GM13977 (cell line): ENCODE measurements around the gene SLC35F1.
A peak's percentile ranks its signal among the peaks of the same experiment; 100 is the strongest.

ENCODE experiments used
- DNase-seq: peaks from one replicate; pipeline ENCODE4 v3.0.0; 2012; ENCODE audit warnings: low spot score
- in situ Hi-C: fragments of 300-500 bp; cut with MboI; formaldehyde crosslinking; loops from one replicate; pipeline ENCODE4 v1.12.0; 2022; ENCODE audit warnings: low sequenced_read_pairs, low pct_unique_long_range_greater_than_20kb, mixed read lengths, inconsistent platforms; ENCODE audit not compliant: unreplicated experiment
- TF ChIP-seq, protein P1 (sequence below): IDR thresholded peaks from 2 replicates; pipeline ENCODE4 v1.5.1; 2012; ENCODE audit warnings: mild to moderate bottlenecking, control low read depth; ENCODE audit not compliant: insufficient read depth; ENCODE audit errors: extremely low read depth, missing control alignments

Gene SLC35F1

DNA sequence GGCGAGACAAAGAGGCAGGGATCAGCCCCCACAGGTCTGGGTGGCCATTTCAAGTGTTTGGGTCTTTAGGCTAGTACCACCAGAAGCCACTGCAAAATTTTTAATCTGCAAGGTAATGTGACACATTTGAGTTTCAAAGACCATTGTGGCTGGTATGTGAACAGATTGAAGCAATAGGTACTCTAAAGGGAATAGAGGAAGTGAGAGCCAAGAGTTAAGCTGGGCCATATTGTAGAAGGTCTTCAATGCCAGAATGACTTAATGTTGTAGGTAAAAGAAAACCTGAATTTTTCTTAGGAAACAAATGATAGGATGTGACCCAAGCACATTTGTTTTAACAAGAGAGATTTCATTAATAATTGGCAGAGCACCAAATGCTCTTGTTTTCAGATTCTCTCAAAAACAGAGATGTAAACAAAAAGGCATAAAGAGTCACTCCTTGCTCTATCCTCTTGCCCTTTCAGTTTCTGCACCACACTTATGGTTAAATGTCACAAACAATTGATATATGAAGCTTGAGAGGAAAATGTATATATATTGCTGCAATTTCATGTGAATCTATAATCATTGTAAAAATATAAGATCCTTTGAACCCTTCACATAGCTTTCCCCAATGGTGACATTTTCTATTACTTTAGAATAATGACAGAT, 333.9 kb downstream of the SLC35F1 start:
- in situ Hi-C loops: no loop called here
- TF ChIP-seq, protein P1, sequence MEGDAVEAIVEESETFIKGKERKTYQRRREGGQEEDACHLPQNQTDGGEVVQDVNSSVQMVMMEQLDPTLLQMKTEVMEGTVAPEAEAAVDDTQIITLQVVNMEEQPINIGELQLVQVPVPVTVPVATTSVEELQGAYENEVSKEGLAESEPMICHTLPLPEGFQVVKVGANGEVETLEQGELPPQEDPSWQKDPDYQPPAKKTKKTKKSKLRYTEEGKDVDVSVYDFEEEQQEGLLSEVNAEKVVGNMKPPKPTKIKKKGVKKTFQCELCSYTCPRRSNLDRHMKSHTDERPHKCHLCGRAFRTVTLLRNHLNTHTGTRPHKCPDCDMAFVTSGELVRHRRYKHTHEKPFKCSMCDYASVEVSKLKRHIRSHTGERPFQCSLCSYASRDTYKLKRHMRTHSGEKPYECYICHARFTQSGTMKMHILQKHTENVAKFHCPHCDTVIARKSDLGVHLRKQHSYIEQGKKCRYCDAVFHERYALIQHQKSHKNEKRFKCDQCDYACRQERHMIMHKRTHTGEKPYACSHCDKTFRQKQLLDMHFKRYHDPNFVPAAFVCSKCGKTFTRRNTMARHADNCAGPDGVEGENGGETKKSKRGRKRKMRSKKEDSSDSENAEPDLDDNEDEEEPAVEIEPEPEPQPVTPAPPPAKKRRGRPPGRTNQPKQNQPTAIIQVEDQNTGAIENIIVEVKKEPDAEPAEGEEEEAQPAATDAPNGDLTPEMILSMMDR: no peak
- DNase-seq: no peak

DNA sequence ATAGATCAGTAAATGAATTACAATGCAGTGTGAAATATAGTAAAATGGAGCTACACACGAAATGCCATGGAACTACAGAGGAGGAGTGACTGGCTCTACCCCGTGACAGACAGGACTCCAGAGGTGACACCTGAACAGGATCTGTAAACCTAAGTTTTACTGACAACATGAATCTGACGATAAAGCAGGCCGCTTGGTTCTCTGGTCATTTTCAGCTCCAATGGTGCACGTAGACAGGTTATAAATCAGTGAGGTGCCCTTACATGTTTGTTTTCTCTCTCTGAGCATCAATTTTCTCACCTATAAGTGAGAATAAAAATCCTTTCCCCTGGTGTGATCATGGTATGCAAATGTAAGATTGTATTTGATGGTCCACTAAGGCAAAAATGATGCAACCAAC, 339.3 kb downstream of the SLC35F1 start:
- DNase-seq: no peak
- in situ Hi-C loops: no loop called here
- TF ChIP-seq, protein P1: no peak

DNA sequence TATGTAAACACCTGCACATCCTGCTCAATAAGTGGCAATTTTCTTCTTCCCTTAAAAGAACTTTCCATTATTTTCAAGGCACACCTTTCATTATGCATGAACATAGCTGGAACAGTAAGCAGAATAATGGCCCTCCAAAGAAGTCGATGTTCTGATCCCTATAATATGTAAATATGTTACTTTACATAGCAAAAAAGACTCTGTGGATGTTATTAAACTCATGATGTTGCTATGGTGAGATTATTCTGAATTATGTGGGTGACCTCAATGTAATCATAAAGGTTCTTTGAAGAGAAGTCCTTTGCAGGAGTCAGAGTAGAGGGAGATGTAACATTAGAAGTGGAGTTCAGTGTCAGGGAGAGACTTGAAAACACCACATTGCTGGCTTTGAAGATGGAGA, 341.1 kb downstream of the SLC35F1 start:
- DNase-seq: no peak
- TF ChIP-seq, protein P1: no peak
- in situ Hi-C loops: no loop called here

DNA sequence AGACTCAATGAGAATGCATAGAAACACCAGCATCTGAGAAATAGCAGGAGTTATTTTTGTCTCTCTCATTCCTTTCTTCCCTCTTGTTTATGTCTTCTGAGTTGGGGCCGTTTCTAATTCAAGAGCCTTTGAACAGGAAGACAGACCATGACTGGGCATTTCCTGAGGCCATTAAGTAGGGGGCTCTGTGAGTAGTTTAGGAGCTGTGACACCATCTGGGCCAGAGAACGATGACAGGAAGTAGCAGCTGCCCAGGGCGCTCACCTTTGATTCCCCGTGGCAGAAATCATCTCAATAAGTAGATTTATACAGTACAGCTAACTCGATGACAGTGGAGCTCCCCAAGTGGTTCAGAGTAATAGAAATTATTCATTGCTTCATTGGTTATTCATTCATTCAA, 342.6 kb downstream of the SLC35F1 start:
- TF ChIP-seq, protein P1: no peak

DNA sequence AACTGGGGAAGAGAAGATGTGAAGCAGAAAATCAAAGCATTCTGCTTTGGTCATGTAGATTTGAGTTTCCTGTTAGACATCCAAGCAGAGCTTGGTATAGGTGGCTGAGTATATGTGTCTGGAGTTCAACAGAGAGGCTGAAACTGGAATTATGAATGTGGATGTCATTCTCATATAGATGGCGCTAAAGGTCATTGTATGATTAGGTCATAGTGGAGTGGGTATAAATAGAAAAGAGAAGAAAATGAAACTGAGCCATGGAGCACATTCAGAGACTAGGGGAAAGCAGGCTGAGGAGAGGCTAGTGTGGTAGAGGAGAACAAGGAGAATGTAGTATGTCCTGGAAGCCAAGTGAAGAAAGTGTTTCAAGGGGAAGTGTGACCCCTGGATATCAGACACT, 345.4 kb downstream of the SLC35F1 start:
- peak; percentile 6 for DNase-seq
- in situ Hi-C loops: no loop called here
- TF ChIP-seq, protein P1: peak; percentile 24

More for the DNA sequence above, 342.6 kb downstream of the SLC35F1 start:
- in situ Hi-C loops: no loop called here
- no peak for DNase-seq

DNA sequence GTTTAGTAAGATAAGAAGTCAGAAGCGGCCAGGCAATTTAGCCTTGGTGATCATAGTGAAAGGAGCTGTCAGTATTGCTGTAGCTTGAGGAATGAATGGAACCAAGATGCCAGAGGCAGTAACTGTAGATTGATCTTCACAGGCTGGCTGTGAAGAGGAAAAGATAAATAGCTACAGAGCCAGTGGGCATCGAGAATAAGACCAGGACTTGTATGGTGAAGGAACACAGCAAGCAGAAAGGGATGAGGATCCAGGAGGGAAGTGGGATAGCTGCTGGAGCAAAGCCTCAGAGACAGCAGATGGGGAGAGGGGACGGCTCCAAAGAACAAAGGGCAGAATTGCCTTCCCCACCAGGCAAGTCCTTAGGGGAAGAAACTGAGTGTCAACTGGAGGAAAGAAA, 346.7 kb downstream of the SLC35F1 start:
- DNase-seq: no peak
- in situ Hi-C loops: no loop called here
- TF ChIP-seq, protein P1: no peak
